SK-N-SH treated with all-trans-retinoic acid at 6 μM for 48 hours (cell line): Measurements from ENCODE around the gene UBE2Q1.

Experiments used
- PPARA ChIP-seq: fragments of 250-450 bp; sonication (Bioruptor Pico); IDR thresholded peaks from 2 replicates; pipeline ENCODE4 v1.5.0; 2020; ENCODE audit warnings: mild to moderate bottlenecking, borderline replicate concordance
- SNAI2 ChIP-seq: fragments of 250-450 bp; sonication (Bioruptor Pico); IDR thresholded peaks from 2 replicates; pipeline ENCODE4 v1.5.0; 2020; ENCODE audit warnings: mild to moderate bottlenecking, moderate library complexity
- TF ChIP-seq, protein P1 (sequence below): fragments of 250-450 bp; sonication (Bioruptor Pico); IDR thresholded peaks from 2 replicates; pipeline ENCODE4 v1.8.0; 2020; ENCODE audit warnings: mild to moderate bottlenecking, moderate library complexity, borderline replicate concordance

- TF ChIP-seq SNAI2 (CRISPR knock-in tag) (no peak), PPARA (CRISPR knock-in tag) (no peak)
- TF ChIP-seq, protein P1, sequence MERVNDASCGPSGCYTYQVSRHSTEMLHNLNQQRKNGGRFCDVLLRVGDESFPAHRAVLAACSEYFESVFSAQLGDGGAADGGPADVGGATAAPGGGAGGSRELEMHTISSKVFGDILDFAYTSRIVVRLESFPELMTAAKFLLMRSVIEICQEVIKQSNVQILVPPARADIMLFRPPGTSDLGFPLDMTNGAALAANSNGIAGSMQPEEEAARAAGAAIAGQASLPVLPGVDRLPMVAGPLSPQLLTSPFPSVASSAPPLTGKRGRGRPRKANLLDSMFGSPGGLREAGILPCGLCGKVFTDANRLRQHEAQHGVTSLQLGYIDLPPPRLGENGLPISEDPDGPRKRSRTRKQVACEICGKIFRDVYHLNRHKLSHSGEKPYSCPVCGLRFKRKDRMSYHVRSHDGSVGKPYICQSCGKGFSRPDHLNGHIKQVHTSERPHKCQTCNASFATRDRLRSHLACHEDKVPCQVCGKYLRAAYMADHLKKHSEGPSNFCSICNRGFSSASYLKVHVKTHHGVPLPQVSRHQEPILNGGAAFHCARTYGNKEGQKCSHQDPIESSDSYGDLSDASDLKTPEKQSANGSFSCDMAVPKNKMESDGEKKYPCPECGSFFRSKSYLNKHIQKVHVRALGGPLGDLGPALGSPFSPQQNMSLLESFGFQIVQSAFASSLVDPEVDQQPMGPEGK = no peak
Observed at GRCh38 chr1:154607106-154607608, 48.7 kb upstream of the UBE2Q1 start.
